Kasumi-1 (cell line): ENCODE data around the gene USP17L12.
"Not testable (repeated sequence)": the region's sequence is repeated elsewhere in the genome, so short reads cannot be mapped to it uniquely, and the experiment has no call there.

ENCODE experiments used
- DNase-seq, 2 experiments: peaks; one replicate each; lab custom pipeline; 2025; lab: John Stamatoyannopoulos, UW

USP17L12 gene, protein sequence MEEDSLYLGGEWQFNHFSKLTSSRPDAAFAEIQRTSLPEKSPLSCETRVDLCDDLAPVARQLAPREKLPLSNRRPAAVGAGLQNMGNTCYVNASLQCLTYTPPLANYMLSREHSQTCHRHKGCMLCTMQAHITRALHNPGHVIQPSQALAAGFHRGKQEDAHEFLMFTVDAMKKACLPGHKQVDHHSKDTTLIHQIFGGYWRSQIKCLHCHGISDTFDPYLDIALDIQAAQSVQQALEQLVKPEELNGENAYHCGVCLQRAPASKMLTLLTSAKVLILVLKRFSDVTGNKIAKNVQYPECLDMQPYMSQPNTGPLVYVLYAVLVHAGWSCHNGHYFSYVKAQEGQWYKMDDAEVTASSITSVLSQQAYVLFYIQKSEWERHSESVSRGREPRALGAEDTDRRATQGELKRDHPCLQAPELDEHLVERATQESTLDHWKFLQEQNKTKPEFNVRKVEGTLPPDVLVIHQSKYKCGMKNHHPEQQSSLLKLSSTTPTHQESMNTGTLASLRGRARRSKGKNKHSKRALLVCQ

DNA sequence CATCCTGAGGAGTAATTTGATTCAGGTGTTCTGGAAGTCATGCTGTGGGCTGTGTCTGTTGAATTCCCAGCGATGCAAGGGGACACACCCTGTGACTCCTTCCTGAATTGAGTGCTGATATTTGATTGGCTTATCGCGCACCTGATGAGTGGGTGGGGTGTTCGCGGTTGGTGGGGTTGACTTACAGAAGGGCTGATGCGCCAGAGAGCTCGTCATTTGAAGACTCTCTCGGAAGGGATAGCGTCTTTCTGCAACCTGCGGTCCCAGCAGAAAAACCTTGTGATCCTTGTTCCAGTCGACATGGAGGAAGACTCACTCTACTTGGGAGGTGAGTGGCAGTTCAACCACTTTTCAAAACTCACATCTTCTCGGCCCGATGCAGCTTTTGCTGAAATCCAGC lies at the start of gene USP17L12:
Gene USP17L12, plus strand, starts transcription at position 301 of the 400 bp plus-strand sequence. Its CDS starts 0 bp downstream, at position 301.
- DNase-seq: not testable (repeated sequence)

DNA sequence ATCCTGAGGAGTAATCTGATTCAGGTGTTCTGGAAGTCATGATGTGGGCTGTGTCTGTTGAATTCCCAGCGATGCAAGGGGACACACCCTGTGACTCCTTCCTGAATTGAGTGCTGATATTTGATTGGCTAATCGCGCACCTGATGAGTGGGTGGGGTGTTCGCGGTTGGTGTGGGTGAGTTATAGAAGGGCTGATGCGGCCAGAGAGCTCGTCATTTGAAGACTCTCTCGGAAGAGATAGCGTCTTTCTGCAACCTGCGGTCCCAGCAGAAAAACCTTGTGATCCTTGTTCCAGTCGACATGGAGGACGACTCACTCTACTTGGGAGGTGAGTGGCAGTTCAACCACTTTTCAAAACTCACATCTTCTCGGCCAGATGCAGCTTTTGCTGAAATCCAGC lies 9.6 kb upstream of the USP17L12 start, which contains the start of gene USP17L10:
Gene USP17L10, plus strand, starts transcription at position 301 of the 400 bp plus-strand sequence. Its CDS starts 0 bp downstream, at position 301.
- not testable (repeated sequence) for DNase-seq

DNA sequence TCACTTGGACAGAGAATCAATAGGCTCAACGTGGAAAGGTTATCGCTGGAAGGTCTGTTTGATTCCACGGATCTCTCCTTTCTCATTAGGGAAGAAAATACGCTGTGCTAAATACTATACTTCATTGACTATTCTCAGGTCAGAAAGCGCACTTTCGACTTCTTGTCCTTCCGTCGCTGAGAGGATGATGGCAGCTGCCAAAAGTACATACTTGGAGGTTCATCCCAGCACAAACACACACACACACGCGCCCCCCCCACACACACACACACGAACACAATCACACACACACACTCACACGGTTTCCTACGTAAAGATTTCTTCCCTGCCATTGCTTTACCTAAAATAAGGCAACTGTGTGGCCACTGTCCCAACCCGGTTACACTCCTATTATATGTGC lies 5.3 kb upstream of the USP17L12 start:
- not testable (repeated sequence) for DNase-seq

DNA sequence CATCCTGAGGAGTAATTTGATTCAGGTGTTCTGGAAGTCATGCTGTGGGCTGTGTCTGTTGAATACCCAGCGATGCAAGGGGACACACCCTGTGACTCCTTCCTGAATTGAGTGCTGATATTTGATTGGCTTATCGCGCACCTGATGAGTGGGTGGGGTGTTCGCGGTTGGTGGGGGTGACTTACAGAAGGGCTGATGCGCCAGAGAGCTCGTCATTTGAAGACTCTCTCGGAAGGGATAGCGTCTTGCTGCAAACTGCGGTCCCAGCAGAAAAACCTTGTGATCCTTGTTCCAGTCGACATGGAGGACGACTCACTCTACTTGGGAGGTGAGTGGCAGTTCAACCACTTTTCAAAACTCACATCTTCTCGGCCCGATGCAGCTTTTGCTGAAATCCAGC lies 4.8 kb upstream of the USP17L12 start, which contains the start of gene USP17L11:
Gene USP17L11, plus strand, starts transcription at position 301 of the 400 bp plus-strand sequence. Its CDS starts 0 bp downstream, at position 301.
- DNase-seq: not testable (repeated sequence)

DNA sequence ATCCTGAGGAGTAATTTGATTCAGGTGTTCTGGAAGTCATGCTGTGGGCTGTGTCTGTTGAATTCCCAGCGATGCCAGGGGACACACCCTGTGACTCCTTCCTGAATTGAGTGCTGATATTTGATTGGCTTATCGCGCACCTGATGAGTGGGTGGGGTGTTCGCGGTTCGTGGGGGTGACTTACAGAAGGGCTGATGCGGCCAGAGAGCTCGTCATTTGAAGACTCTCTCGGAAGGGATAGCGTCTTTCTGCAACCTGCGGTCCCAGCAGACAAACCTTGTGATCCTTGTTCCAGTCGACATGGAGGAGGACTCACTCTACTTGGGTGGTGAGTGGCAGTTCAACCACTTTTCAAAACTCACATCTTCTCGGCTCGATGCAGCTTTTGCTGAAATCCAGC lies 4.6 kb downstream of the USP17L12 start, which contains the start of gene USP17L13:
Gene USP17L13, plus strand, starts transcription at position 301 of the 400 bp plus-strand sequence. Its CDS starts 0 bp downstream, at position 301.
- DNase-seq: not testable (repeated sequence)

DNA sequence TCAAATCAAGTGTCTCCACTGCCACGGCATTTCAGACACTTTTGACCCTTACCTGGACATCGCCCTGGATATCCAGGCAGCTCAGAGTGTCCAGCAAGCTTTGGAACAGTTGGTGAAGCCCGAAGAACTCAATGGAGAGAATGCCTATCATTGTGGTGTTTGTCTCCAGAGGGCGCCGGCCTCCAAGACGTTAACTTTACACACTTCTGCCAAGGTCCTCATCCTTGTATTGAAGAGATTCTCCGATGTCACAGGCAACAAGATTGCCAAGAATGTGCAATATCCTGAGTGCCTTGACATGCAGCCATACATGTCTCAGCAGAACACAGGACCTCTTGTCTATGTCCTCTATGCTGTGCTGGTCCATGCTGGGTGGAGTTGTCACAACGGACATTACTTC lies 10.3 kb downstream of the USP17L12 start:
- DNase-seq: not testable (repeated sequence)

DNA sequence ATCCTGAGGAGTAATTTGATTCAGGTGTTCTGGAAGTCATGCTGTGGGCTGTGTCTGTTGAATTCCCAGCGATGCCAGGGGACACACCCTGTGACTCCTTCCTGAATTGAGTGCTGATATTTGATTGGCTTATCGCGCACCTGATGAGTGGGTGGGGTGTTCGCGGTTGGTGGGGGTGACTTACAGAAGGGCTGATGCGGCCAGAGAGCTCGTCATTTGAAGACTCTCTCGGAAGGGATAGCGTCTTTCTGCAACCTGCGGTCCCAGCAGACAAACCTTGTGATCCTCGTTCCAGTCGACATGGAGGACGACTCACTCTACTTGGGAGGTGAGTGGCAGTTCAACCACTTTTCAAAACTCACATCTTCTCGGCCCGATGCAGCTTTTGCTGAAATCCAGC lies 14.1 kb downstream of the USP17L12 start, which contains the start of gene USP17L15:
Gene USP17L15, plus strand, starts transcription at position 301 of the 400 bp plus-strand sequence. Its CDS starts 0 bp downstream, at position 301.
- not testable (repeated sequence) for DNase-seq

DNA sequence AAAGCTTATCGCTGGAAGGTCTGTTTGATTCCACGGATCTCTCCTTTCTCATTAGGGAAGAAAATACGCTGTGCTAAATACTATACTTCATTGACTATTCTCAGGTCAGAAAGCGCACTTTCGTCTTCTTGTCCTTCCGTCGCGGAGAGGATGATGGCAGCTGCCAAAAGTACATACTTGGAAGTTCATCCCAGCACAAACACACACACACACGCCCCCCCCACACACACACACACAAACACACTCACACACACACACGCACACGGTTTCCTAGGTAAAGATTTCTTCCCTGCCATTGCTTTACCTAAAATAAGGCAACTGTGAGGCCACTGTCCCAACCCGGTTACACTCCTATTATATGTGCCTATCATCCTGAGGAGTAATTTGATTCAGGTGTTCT lies 18.5 kb downstream of the USP17L12 start:
- DNase-seq: not testable (repeated sequence)

DNA sequence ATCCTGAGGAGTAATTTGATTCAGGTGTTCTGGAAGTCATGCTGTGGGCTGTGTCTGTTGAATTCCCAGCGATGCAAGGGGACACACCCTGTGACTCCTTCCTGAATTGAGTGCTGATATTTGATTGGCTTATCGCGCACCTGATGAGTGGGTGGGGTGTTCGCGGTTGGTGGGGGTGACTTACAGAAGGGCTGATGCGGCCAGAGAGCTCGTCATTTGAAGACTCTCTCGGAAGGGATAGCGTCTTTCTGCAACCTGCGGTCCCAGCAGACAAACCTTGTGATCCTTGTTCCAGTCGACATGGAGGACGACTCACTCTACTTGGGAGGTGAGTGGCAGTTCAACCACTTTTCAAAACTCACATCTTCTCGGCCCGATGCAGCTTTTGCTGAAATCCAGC lies 23.6 kb downstream of the USP17L12 start, which contains the start of gene USP17L17:
Gene USP17L17, plus strand, starts transcription at position 301 of the 400 bp plus-strand sequence. Its CDS starts 0 bp downstream, at position 301.
- DNase-seq: not testable (repeated sequence)

DNA sequence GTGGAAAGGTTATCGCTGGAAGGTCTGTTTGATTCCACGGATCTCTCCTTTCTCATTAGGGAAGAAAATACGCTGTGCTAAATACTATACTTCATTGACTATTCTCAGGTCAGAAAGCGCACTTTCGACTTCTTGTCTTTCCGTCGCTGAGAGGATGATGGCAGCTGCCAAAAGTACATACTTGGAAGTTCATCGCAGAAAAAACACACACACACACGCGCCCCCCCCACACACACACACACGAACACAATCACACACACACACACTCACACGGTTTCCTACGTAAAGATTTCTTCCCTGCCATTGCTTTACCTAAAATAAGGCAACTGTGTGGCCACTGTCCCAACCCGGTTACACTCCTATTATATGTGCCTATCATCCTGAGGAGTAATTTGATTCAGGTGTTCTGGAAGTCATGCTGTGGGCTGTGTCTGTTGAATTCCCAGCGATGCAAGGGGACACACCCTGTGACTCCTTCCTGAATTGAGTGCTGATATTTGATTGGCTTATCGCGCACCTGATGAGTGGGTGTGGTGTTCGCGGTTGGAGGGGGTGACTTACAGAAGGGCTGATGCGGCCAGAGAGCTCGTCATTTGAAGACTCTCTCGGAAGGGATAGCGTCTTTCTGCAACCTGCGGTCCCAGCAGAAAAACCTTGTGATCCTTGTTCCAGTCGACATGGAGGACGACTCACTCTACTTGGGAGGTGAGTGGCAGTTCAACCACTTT lies 28.2 kb downstream of the USP17L12 start, which contains the start of gene USP17L18:
Gene USP17L18, plus strand, starts transcription at position 678 of the 728 bp plus-strand sequence. Its CDS starts 0 bp downstream, at position 678.
- DNase-seq: not testable (repeated sequence)

DNA sequence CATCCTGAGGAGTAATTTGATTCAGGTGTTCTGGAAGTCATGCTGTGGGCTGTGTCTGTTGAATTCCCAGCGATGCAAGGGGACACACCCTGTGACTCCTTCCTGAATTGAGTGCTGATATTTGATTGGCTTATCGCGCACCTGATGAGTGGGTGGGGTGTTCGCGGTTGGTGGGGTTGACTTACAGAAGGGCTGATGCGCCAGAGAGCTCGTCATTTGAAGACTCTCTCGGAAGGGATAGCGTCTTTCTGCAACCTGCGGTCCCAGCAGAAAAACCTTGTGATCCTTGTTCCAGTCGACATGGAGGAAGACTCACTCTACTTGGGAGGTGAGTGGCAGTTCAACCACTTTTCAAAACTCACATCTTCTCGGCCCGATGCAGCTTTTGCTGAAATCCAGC lies 33.1 kb downstream of the USP17L12 start, which contains the start of gene USP17L19:
Gene USP17L19, plus strand, starts transcription at position 301 of the 400 bp plus-strand sequence. Its CDS starts 0 bp downstream, at position 301.
- DNase-seq: not testable (repeated sequence)

DNA sequence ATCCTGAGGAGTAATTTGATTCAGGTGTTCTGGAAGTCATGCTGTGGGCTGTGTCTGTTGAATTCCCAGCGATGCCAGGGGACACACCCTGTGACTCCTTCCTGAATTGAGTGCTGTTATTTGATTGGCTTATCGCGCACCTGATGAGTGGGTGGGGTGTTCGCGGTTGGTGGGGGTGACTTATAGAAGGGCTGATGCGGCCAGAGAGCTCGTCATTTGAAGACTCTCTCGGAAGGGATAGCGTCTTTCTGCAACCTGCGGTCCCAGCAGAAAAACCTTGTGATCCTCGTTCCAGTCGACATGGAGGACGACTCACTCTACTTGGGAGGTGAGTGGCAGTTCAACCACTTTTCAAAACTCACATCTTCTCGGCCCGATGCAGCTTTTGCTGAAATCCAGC lies 37.9 kb downstream of the USP17L12 start, which contains the start of gene USP17L20:
Gene USP17L20, plus strand, starts transcription at position 301 of the 400 bp plus-strand sequence. Its CDS starts 0 bp downstream, at position 301.
- DNase-seq: not testable (repeated sequence)

DNA sequence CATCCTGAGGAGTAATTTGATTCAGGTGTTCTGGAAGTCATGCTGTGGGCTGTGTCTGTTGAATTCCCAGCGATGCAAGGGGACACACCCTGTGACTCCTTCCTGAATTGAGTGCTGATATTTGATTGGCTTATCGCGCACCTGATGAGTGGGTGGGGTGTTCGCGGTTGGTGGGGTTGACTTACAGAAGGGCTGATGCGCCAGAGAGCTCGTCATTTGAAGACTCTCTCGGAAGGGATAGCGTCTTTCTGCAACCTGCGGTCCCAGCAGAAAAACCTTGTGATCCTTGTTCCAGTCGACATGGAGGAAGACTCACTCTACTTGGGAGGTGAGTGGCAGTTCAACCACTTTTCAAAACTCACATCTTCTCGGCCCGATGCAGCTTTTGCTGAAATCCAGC lies 42.6 kb downstream of the USP17L12 start, which contains the start of gene USP17L21:
Gene USP17L21, plus strand, starts transcription at position 301 of the 400 bp plus-strand sequence. Its CDS starts 0 bp downstream, at position 301.
- not testable (repeated sequence) for DNase-seq

DNA sequence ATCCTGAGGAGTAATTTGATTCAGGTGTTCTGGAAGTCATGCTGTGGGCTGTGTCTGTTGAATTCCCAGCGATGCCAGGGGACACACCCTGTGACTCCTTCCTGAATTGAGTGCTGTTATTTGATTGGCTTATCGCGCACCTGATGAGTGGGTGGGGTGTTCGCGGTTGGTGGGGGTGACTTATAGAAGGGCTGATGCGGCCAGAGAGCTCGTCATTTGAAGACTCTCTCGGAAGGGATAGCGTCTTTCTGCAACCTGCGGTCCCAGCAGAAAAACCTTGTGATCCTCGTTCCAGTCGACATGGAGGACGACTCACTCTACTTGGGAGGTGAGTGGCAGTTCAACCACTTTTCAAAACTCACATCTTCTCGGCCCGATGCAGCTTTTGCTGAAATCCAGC lies 47.4 kb downstream of the USP17L12 start, which contains the start of gene USP17L22:
Gene USP17L22, plus strand, starts transcription at position 301 of the 400 bp plus-strand sequence. Its CDS starts 0 bp downstream, at position 301.
- not testable (repeated sequence) for DNase-seq
